Endothelial cell of umbilical vein (primary cell): ENCODE data around the gene LGALS3BP. TPM values are rescaled to one million over a fixed set of nuclear protein-coding genes. Genes with fewer than 3 reads are reported as not detected.

Experiments used
- BruUV-seq: library from RNA; stranded (reverse); fragments of 400-500 nt; replicated peaks from 2 replicates; lab custom pipeline; 2021; lab: Mats Ljungman, UMichigan
- CTCF ChIA-PET: fragments of 300-600, 350-600 bp; sonication (Branson Sonifier 250); formaldehyde crosslinking; loops from one replicate; lab custom pipeline; 2021; ENCODE audit warnings: antibody characterized with exemption, inconsistent platforms; lab: Charles Lee
- POLR2A ChIA-PET: fragments of 300-600, 350-600 bp; sonication (Branson Sonifier 250); formaldehyde crosslinking; loops from one replicate; lab custom pipeline; 2021; ENCODE audit warnings: antibody characterized with exemption, inconsistent platforms; lab: Charles Lee
- DNase-seq: peaks from one replicate; pipeline ENCODE4 v3.0.0-alpha.2; 2011; ENCODE audit warnings: low read depth, low spot score
- FAIRE-seq: peaks from 2 replicates; lab custom pipeline; 2011; peaks lifted over from hg19 to GRCh38; lab: Jason Lieb, UNC
- H2AFZ ChIP-seq: 2 replicates; pipeline ENCODE4 v1.6.0; 2012; ENCODE audit warnings: low read depth, low read length, control low read depth, inconsistent platforms
- H3K27ac ChIP-seq: 2 replicates; pipeline ENCODE4 v1.5.1; 2011; ENCODE audit warnings: low read depth, mild to moderate bottlenecking, control low read depth, low read length, moderate library complexity; ENCODE audit not compliant: insufficient read depth
- H3K27me3 ChIP-seq, 2 experiments: 2 replicates each; pipeline versions ENCODE4 v1.6.0 to v1.6.1; 2011; ENCODE audit warnings: low read length in 2 of 2, mixed read lengths in 1 of 2; ENCODE audit not compliant: control insufficient read depth in 2 of 2, insufficient read depth in 2 of 2
- H3K36me3 ChIP-seq, 2 experiments: 2 replicates in 1 of 2; 3 replicates in 1 of 2; pipeline ENCODE4 v1.5.1; 2011; ENCODE audit warnings: low read length in 2 of 2, mild to moderate bottlenecking in 1 of 2, moderate library complexity in 1 of 2; ENCODE audit not compliant: control insufficient read depth in 2 of 2, insufficient read depth in 2 of 2; ENCODE audit errors: extremely low read depth in 1 of 2
- H3K4me1 ChIP-seq: 3 replicates; pipeline ENCODE4 v1.5.1; 2011; ENCODE audit warnings: mild to moderate bottlenecking, low read length; ENCODE audit not compliant: control insufficient read depth, insufficient read depth; ENCODE audit errors: extremely low read depth
- H3K4me2 ChIP-seq: 2 replicates; pipeline ENCODE4 v1.6.1; 2011; ENCODE audit warnings: low read length, control low read depth, mixed read lengths; ENCODE audit not compliant: insufficient read depth
- H3K4me3 ChIP-seq, 3 experiments: fragments of 200-600 bp in 1 of 3; sonication (generic), shearing (Covaris generic) in 1 of 3; replicated peaks in 1 of 3; 2 replicates each; pipeline ENCODE4 v1.5.1; 2011 to 2016; ENCODE audit warnings: control low read depth in 3 of 3, low read length in 3 of 3, mild to moderate bottlenecking in 2 of 3, inconsistent platforms in 1 of 3, low read depth in 1 of 3, moderate library complexity in 1 of 3; ENCODE audit not compliant: insufficient read depth in 1 of 3
- H3K79me2 ChIP-seq: 2 replicates; pipeline ENCODE4 v1.6.0; 2012; ENCODE audit warnings: low read length, inconsistent platforms; ENCODE audit not compliant: control insufficient read depth, insufficient read depth
- H3K9ac ChIP-seq: replicated peaks from 2 replicates; pipeline ENCODE3; 2011; ENCODE audit warnings: low read length, control low read depth; ENCODE audit not compliant: insufficient read depth; ENCODE audit errors: extremely low read depth
- H3K9me1 ChIP-seq: replicated peaks from 3 replicates; pipeline ENCODE4 v1.6.0; 2011; ENCODE audit warnings: mild to moderate bottlenecking, low read length; ENCODE audit not compliant: control insufficient read depth, insufficient read depth; ENCODE audit errors: extremely low read depth
- H3K9me3 ChIP-seq: replicated peaks from 2 replicates; pipeline ENCODE4 v1.5.1; 2012; ENCODE audit warnings: low read length, inconsistent platforms; ENCODE audit not compliant: control insufficient read depth, insufficient read depth
- H4K20me1 ChIP-seq: replicated peaks from 2 replicates; pipeline ENCODE3; 2011; ENCODE audit warnings: mild to moderate bottlenecking, low read length; ENCODE audit not compliant: control insufficient read depth, insufficient read depth; ENCODE audit errors: extremely low read depth
- CTCF ChIP-seq, 2 donors: IDR thresholded peaks; 1 replicate in 1 of 2; 2 replicates in 1 of 2; pipeline ENCODE4 v1.5.1; 2011; ENCODE audit warnings: low read length in 2 of 2, mild to moderate bottlenecking in 2 of 2, moderate library complexity in 2 of 2, control low read depth in 1 of 2, inconsistent platforms in 1 of 2, low read depth in 1 of 2; ENCODE audit not compliant: insufficient read depth in 1 of 2; ENCODE audit errors: extremely low read depth in 1 of 2
- EZH2 ChIP-seq: IDR thresholded peaks from 2 replicates; pipeline ENCODE4 v1.6.1; 2012; ENCODE audit warnings: borderline replicate concordance, low read depth, mild to moderate bottlenecking, moderate library complexity, low read length, inconsistent platforms; ENCODE audit not compliant: severe bottlenecking
- FOS ChIP-seq: IDR thresholded peaks from 2 replicates; pipeline ENCODE4 v1.6.1; 2011; ENCODE audit warnings: mild to moderate bottlenecking, low read length, moderate library complexity, borderline replicate concordance; ENCODE audit not compliant: insufficient read depth
- GATA2 ChIP-seq: IDR thresholded peaks from 2 replicates; pipeline ENCODE4 v1.7.0; 2011; ENCODE audit warnings: low read depth, mild to moderate bottlenecking, moderate library complexity, mixed read lengths, low read length; ENCODE audit not compliant: insufficient read length, insufficient read depth
- JUN ChIP-seq: IDR thresholded peaks from 2 replicates; pipeline ENCODE4 v1.6.1; 2011; ENCODE audit warnings: borderline replicate concordance, low read depth; ENCODE audit not compliant: insufficient read length, insufficient read depth
- MYC ChIP-seq: IDR thresholded peaks from one replicate; pipeline ENCODE4 v1.6.1; 2011; ENCODE audit warnings: mild to moderate bottlenecking, low read depth, low read length
- POLR2A ChIP-seq: IDR thresholded peaks from 2 replicates; pipeline ENCODE4 v1.6.1; 2012; ENCODE audit warnings: low read depth, mild to moderate bottlenecking, control low read depth, low read length
- POLR2AphosphoS5 ChIP-seq: IDR thresholded peaks from 2 replicates; pipeline ENCODE4 v1.6.1; 2012; ENCODE audit warnings: low read depth, mild to moderate bottlenecking, control low read depth, low read length, moderate library complexity; ENCODE audit not compliant: insufficient read depth
- dilution Hi-C: fragments of 300-500 bp; cut with MboI; formaldehyde crosslinking; loops from one replicate; pipeline ENCODE4 v1.15.0; 2019; ENCODE audit warnings: low sequenced_read_pairs; ENCODE audit not compliant: extremely low pct_ligation_motif_present
- intact Hi-C: fragments of 100-400 bp; cut with micrococcal nuclease; formaldehyde crosslinking; loops from one replicate; pipeline ENCODE4 v1.10.0; 2022
- polyA plus RNA-seq, 4 experiments: library from polyadenylated mRNA; depleted of rRNA in 3 of 4; stranded (reverse) in 3 of 4; unstranded in 1 of 4; fragments of >200 nt; gene quantifications; 2 replicates each; pipeline versions ENCODE4 v1.2.1 to v1.2.3, GENCODE V29; 2011 to 2012; ENCODE audit warnings: missing spikeins in 1 of 4
- total RNA-seq: library from RNA; stranded (reverse); gene quantifications from 2 replicates; pipeline ENCODE4 v1.2.3, GENCODE V29; 2021
- TF ChIP-seq, protein P1 (sequence below): IDR thresholded peaks from 2 replicates; pipeline ENCODE4 v1.6.1; 2011; ENCODE audit not compliant: insufficient read depth, insufficient read length

The LGALS3BP gene
- total and polyA plus RNA-seq, 2 donors (not counting 3 experiments of a cell fraction or from before 2014, with no cell fraction given): 0.77 to 1.3 TPM

DNA sequence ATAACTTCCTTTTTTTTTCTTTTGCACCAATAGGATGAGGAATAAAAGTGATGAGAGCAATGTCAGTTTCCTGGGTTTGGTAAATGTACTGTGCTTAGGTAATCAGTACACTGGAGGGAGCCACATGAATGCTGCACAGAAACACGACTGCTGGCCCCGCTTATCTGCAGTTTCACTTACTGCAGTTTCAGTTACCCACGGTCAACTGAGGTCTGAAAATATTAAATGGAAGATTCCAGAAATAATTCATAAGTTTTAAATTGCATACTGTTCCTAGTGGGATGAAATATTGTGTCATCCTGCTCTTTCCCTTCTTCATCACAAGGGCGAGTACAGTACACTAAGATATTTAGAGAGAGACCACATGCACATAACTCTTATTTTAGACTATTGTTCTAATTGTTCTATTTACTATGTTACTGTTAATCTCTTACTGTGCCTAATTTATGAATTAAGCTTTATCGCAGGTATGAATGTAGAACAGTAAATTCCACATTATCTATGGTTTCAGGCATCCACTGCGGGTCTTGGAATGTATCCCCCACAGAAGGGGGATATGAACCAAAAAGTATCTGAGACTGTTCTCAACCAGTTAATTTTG is 6.4 kb upstream of the LGALS3BP start:
- peak overlapping the region in 1 of 3 experiments; percentile 49 for H3K4me3 ChIP-seq
- peak; percentile 62 for FAIRE-seq
- peak overlapping the region; percentile 89 for H3K4me2 ChIP-seq
- DNase-seq: peak; percentile 60
- no peaks in the 10 kb centered on the region for H3K27me3 ChIP-seq
- BruUV-seq: no TSS peak
- peaks cover 2 to 8% of the 10 kb centered on the region in 2 experiments for H3K36me3 ChIP-seq
- TF ChIP-seq CTCF (IDR thresholded peaks at IDR 0.05; ENCODE audit: extremely low read depth in 1 of 2, insufficient read depth in 1 of 2, low read depth in 1 of 2, low read length in 2 of 2) (peak; percentile 12 to 20), EZH2 (no peak), GATA2 (no peak)
- ChIA-PET CTCF (interaction anchor here (0.7 to 2.9 kb wide), 8 partner anchors 10 to 121 kb away, joined by 3 to 15 read pairs (median 6); no protein-coding TSS in a partner anchor), POLR2A (no interaction called here)
- no peaks in the 10 kb centered on the region for H3K9me3 ChIP-seq
- peak overlapping the region; percentile 96 for H3K27ac ChIP-seq
- no peaks in the 10 kb centered on the region for H4K20me1 ChIP-seq
- no peaks in the 10 kb centered on the region for H3K9me1 ChIP-seq
- intact Hi-C loops (loop anchor here (2.0 kb wide), 1 partner anchor 57 kb away; no protein-coding TSS in a partner anchor), dilution Hi-C loops (no loop called here)
- peak overlapping the region; percentile 70 for H3K9ac ChIP-seq
- H2AFZ ChIP-seq: no peak overlapping the region
- H3K79me2 ChIP-seq: no peaks in the 10 kb centered on the region
- peaks cover 28% of the 10 kb centered on the region for H3K4me1 ChIP-seq

DNA sequence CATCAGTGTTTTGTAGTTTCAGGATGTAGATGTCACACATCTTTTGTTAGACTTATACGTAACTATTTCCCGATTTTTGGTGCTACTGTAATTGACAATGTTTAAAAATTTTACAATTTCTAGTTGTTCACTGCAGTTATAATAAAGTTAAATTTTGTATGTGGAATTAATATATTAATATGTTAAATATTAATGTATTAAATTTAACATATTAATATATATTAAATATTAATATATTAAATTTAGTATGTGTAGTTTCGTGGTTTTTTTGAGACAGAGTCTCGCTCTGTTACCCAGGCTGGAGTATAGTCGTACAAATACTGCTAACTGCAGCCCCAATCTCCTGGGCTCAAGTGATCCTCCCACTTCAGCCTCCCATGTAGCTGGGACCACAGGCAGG is 5.7 kb upstream of the LGALS3BP start:
- peaks cover 1 to 2% of the 10 kb centered on the region in 2 experiments for H3K36me3 ChIP-seq
- intact Hi-C loops: no loop called here
- peak overlapping the region; percentile 96 for H3K27ac ChIP-seq
- H3K79me2 ChIP-seq: no peaks in the 10 kb centered on the region
- no peak overlapping the region for H3K9ac ChIP-seq
- H3K9me1 ChIP-seq: no peaks in the 10 kb centered on the region
- POLR2A ChIA-PET: no interaction called here
- FAIRE-seq (peak; percentile 40), DNase-seq (no peak)
- no peak overlapping the region for H3K4me3 ChIP-seq
- H2AFZ ChIP-seq: no peak overlapping the region
- BruUV-seq: no TSS peak
- peaks cover 28% of the 10 kb centered on the region for H3K4me1 ChIP-seq
- H3K4me2 ChIP-seq: no peak overlapping the region
- no peaks in the 10 kb centered on the region for H3K27me3 ChIP-seq
- no peak for TF ChIP-seq FOS
- TF ChIP-seq, protein P1, sequence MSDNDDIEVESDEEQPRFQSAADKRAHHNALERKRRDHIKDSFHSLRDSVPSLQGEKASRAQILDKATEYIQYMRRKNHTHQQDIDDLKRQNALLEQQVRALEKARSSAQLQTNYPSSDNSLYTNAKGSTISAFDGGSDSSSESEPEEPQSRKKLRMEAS: no peak
- no peak for TF ChIP-seq JUN
- TF ChIP-seq EZH2: no peak
- no peak for TF ChIP-seq POLR2AphosphoS5
- TF ChIP-seq MYC: no peak
- no peak for TF ChIP-seq CTCF (IDR thresholded peaks at IDR 0.05; ENCODE audit: extremely low read depth in 1 of 2, insufficient read depth in 1 of 2, low read depth in 1 of 2, low read length in 2 of 2)
- TF ChIP-seq POLR2A: no peak
- TF ChIP-seq GATA2: no peak
- dilution Hi-C loops: no loop called here
- CTCF ChIA-PET: interaction anchor here (0.8 to 2.9 kb wide), 4 partner anchors 10 to 120 kb away, joined by 4 to 15 read pairs (median 10); no protein-coding TSS in a partner anchor
- H4K20me1 ChIP-seq: no peaks in the 10 kb centered on the region
- H3K9me3 ChIP-seq: no peaks in the 10 kb centered on the region
